C4-2B (cell line): ENCODE results near the gene PPP1R3C.

Experiments
- ZFX ChIP-seq: fragments of 450-650 bp; IDR thresholded peaks from 2 replicates; pipeline ENCODE4 v1.6.1; 2017
- TF ChIP-seq, protein P1 (sequence below): fragments of 450-650 bp; conservative IDR thresholded peaks from 2 replicates; pipeline ENCODE4 v1.5.1; 2017; ENCODE audit warnings: mild to moderate bottlenecking

DNA sequence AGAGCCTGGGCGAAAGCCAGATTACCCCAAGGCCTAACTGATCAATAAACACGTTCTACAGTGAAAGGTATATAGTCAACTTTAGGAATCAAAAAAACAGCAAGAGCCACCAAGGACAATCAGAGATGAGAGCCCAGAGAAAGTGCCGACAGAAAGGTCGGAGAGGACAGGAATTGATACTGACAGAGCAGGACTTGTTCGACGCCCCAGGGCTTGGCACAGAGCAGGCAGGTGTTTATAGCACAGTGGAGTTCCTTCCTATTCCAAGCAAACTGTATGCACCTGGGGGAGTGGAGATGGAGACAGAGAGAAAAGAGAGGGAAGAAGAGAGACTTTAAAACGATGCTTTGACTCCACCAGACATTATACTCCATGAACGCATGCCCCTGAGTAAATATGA is 39.5 kb downstream of the PPP1R3C start:
- TF ChIP-seq, protein P1, sequence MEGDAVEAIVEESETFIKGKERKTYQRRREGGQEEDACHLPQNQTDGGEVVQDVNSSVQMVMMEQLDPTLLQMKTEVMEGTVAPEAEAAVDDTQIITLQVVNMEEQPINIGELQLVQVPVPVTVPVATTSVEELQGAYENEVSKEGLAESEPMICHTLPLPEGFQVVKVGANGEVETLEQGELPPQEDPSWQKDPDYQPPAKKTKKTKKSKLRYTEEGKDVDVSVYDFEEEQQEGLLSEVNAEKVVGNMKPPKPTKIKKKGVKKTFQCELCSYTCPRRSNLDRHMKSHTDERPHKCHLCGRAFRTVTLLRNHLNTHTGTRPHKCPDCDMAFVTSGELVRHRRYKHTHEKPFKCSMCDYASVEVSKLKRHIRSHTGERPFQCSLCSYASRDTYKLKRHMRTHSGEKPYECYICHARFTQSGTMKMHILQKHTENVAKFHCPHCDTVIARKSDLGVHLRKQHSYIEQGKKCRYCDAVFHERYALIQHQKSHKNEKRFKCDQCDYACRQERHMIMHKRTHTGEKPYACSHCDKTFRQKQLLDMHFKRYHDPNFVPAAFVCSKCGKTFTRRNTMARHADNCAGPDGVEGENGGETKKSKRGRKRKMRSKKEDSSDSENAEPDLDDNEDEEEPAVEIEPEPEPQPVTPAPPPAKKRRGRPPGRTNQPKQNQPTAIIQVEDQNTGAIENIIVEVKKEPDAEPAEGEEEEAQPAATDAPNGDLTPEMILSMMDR, result no peak
- TF ChIP-seq ZFX, result no peak
